IPS DF 6.9 (cell line): ENCODE data around the gene ALX3.

Source experiments
- DNase-seq: peaks from one replicate; pipeline ENCODE4 v3.0.0-alpha.2; 2013; ENCODE audit warnings: low read depth, low spot score
- H3K27ac ChIP-seq: one replicate; pipeline ENCODE4 v1.5.1; 2013; ENCODE audit warnings: low read length, control low read depth
- H3K27me3 ChIP-seq: 2 replicates; pipeline ENCODE4 v1.6.1; 2013; ENCODE audit warnings: mild to moderate bottlenecking, low read length; ENCODE audit not compliant: control insufficient read depth, insufficient read depth
- H3K36me3 ChIP-seq: 2 replicates; pipeline ENCODE4 v1.6.1; 2013; ENCODE audit warnings: low read length; ENCODE audit not compliant: control insufficient read depth, insufficient read depth
- H3K4me1 ChIP-seq: 2 replicates; pipeline ENCODE4 v1.6.1; 2013; ENCODE audit warnings: low read length; ENCODE audit not compliant: control insufficient read depth, insufficient read depth
- H3K4me3 ChIP-seq: 2 replicates; pipeline ENCODE4 v1.5.1; 2013; ENCODE audit warnings: mild to moderate bottlenecking, low read length
- H3K9me3 ChIP-seq: 2 replicates; pipeline ENCODE4 v1.6.1; 2013; ENCODE audit warnings: low read length, inconsistent platforms; ENCODE audit not compliant: control insufficient read depth, insufficient read depth
- WGBS: extraction: QIAGEN DNeasy Blood & Tissue Kit; methylation state at CpG from one replicate; pipeline ENCODE4 v1.1.7; 2013; ENCODE audit warnings: mixed read lengths, missing lambda C conversion rate; ENCODE audit not compliant: insufficient read length, insufficient coverage; 5-methylcytosine and 5-hydroxymethylcytosine counted together

The ALX3 gene

GRCh38 chr1:110070671-110071242 lies at the start of gene ALX3:
ALX3 (minus strand) TSS chr1:110070672; CDS start chr1:110070612, 60 bp downstream.
- no peaks in the 10 kb centered on the region for H3K9me3 ChIP-seq
- H3K27me3 ChIP-seq, result peaks cover 73% of the 10 kb centered on the region
- H3K4me3 ChIP-seq, result peak within 1 kb of the TSS; percentile 37; the same call in 1 of the 2 replicates
- no peak within 1 kb of the TSS for H3K27ac ChIP-seq
- WGBS, result no CpG with 5 or more reads among the region's 27 CpGs
- peaks cover 5% of the 10 kb centered on the region for H3K4me1 ChIP-seq
- DNase-seq, result no peak
- H3K36me3 ChIP-seq, result no peaks in the 10 kb centered on the region

DNA sequence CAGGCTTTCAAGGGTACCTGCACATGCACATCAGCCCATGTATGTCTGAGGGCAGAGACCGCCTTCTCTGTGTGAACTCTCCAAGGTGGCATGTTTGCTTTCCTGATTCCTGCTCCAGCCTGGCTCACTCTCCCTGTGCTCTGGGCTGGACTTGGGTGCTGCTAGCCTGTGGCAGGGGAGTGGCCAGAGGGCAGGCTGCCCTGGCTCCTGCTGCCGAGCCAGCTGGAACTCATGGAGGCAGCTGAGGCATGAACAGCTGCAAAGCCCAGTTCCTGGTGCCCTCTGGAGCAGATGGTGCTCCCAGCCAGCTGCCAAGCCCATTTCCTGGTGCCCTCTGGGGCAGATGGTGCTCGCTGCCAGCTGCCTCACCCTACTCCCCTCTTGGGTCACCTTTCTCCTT lies 49.4 kb upstream of the ALX3 start:
- no peaks in the 10 kb centered on the region for H3K27me3 ChIP-seq
- DNase-seq, result no peak
- H3K36me3 ChIP-seq, result no peaks in the 10 kb centered on the region
- no CpG with 5 or more reads among the region's 3 CpGs for WGBS
- no peak overlapping the region for H3K4me3 ChIP-seq
- H3K27ac ChIP-seq, result no peak overlapping the region
- H3K9me3 ChIP-seq, result no peaks in the 10 kb centered on the region
- H3K4me1 ChIP-seq, result no peaks in the 10 kb centered on the region

GRCh38 chr1:110118636-110119396 lies 48.3 kb upstream of the ALX3 start:
- WGBS, result no CpG with 5 or more reads among the region's 7 CpGs
- Histone ChIP-seq H3K4me3 (no peak overlapping the region), H3K4me1 (no peaks in the 10 kb centered on the region), H3K27me3 (no peaks in the 10 kb centered on the region), H3K27ac (no peak overlapping the region), H3K9me3 (no peaks in the 10 kb centered on the region), H3K36me3 (no peaks in the 10 kb centered on the region)
- no peak for DNase-seq

GRCh38 chr1:110114784-110115183 lies 44.3 kb upstream of the ALX3 start:
- Histone ChIP-seq H3K27ac (no peak overlapping the region), H3K4me3 (no peak overlapping the region), H3K4me1 (no peaks in the 10 kb centered on the region), H3K36me3 (no peaks in the 10 kb centered on the region), H3K9me3 (no peaks in the 10 kb centered on the region), H3K27me3 (no peaks in the 10 kb centered on the region)
- no CpG with 5 or more reads among the region's 5 CpGs for WGBS
- DNase-seq, result no peak

DNA sequence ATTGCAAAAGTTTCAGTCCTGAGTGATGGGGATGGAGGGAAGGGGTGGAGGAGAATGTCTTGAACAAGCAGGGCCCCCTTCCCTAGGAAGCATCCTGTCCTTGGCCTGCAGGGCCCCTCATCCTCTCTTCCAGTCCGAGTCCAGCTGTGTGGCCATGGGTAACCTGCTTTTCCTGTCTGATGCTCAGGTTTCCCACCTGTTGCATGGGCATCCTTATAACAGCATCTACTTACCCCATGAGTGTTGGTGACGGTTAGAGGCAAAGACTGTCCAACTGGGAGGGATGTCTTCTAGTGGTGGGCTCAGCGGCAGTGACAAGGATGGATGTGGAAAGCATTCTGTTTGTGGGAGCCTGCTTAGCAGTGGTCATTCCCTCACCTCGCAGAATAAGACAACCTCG lies 43.7 kb upstream of the ALX3 start:
- Histone ChIP-seq H3K4me3 (no peak overlapping the region), H3K36me3 (no peaks in the 10 kb centered on the region), H3K4me1 (no peaks in the 10 kb centered on the region), H3K9me3 (no peaks in the 10 kb centered on the region), H3K27ac (no peak overlapping the region), H3K27me3 (no peaks in the 10 kb centered on the region)
- no CpG with 5 or more reads among the region's 5 CpGs for WGBS
- DNase-seq, result no peak

- no peaks in the 10 kb centered on the region for H3K27me3 ChIP-seq
- no peak for DNase-seq
Observed at GRCh38 chr1:110113551-110113950, 43.1 kb upstream of the ALX3 start.

GRCh38 chr1:110112656-110113055 lies 42.2 kb upstream of the ALX3 start:
- no CpG with 5 or more reads among the region's 9 CpGs for WGBS
- no peak overlapping the region for H3K4me3 ChIP-seq
- H3K36me3 ChIP-seq, result no peaks in the 10 kb centered on the region
- H3K4me1 ChIP-seq, result no peaks in the 10 kb centered on the region
- H3K9me3 ChIP-seq, result no peaks in the 10 kb centered on the region
- DNase-seq, result no peak
- no peak overlapping the region for H3K27ac ChIP-seq
- H3K27me3 ChIP-seq, result no peaks in the 10 kb centered on the region

More at GRCh38 chr1:110113551-110113950, 43.1 kb upstream of the ALX3 start:
- Histone ChIP-seq H3K4me3 (no peak overlapping the region), H3K4me1 (no peaks in the 10 kb centered on the region), H3K9me3 (no peaks in the 10 kb centered on the region), H3K36me3 (no peaks in the 10 kb centered on the region), H3K27ac (no peak overlapping the region)
- WGBS, result no CpG with 5 or more reads among the region's 5 CpGs

DNA sequence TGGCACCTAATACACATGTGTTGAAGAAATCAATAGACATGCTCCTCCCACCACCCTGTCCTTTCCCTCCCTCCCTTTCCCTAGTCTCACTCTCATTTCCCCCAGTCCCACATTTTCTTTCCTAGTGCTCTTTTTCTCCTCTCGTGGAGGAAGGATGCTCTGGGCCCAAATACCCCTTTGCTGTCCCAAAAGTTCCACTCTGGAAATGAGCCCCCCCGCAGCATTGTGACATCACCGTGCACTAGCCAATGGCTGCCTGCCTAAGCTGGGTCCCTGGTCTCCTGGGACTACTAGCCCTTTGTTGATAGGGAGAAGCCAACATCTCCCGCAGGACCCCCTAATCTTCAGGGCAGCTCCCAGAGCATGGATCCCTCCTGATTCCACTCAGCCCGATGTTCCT lies 41.7 kb upstream of the ALX3 start, which contains the start of gene UBL4B:
Gene UBL4B, plus strand, starts transcription at position 301 of the 400 bp plus-strand sequence. Its CDS starts 92 bp downstream, at position 393.
- no peaks in the 10 kb centered on the region for H3K36me3 ChIP-seq
- no peaks in the 10 kb centered on the region for H3K27me3 ChIP-seq
- no peak within 1 kb of the TSS for H3K27ac ChIP-seq
- DNase-seq, result no peak
- H3K4me3 ChIP-seq, result no peak within 1 kb of the TSS
- WGBS, result no CpG with 5 or more reads among the region's 5 CpGs
- no peaks in the 10 kb centered on the region for H3K4me1 ChIP-seq
- no peaks in the 10 kb centered on the region for H3K9me3 ChIP-seq

DNA sequence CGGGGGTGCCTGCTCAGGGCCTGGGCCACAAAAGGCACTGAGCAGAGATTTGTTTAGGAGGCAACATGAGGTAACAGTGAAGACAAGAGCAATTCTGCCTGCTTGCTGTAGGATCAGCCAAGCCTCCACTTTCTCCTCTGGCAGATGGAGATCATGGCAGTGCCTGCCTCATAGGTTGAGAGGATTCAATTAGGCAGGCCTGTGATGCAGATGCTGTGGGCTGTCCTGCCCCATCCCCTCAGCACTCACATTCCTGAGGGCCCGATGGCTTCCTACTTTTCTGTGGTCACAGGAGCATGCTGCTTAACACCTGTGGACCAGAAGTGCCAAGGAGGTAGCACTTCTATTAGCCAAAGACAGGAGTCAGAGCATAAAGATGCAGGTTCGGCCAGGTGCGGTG lies 40.6 kb upstream of the ALX3 start:
- Histone ChIP-seq H3K4me1 (no peaks in the 10 kb centered on the region), H3K9me3 (no peaks in the 10 kb centered on the region), H3K27me3 (no peaks in the 10 kb centered on the region), H3K27ac (no peak overlapping the region), H3K36me3 (no peaks in the 10 kb centered on the region), H3K4me3 (no peak overlapping the region)
- DNase-seq, result no peak
- WGBS, result no CpG with 5 or more reads among the region's 4 CpGs

GRCh38 chr1:110107867-110108469 lies 37.5 kb upstream of the ALX3 start:
- DNase-seq, result no peak
- Histone ChIP-seq H3K9me3 (no peaks in the 10 kb centered on the region), H3K36me3 (no peaks in the 10 kb centered on the region), H3K27me3 (no peaks in the 10 kb centered on the region), H3K4me1 (no peaks in the 10 kb centered on the region), H3K27ac (no peak overlapping the region), H3K4me3 (no peak overlapping the region)
- WGBS, result 100% methylated on average over 1 of the region's 7 CpGs
